Hematopoietic multipotent progenitor cell treated with erythropoietin and hydrocortisone succinate and interleukin-3 and kit ligand, for 15 days (in vitro differentiated cells): Measurements from ENCODE around the gene PPM1D.
"Not testable (repeated sequence)": the region's sequence is repeated elsewhere in the genome, so short reads cannot be mapped to it uniquely, and the experiment has no call there.

Experiments used
- DNase-seq: peaks from one replicate; pipeline ENCODE4 v3.0.0-alpha.2; 2015; ENCODE audit warnings: low spot score

Gene PPM1D

DNA sequence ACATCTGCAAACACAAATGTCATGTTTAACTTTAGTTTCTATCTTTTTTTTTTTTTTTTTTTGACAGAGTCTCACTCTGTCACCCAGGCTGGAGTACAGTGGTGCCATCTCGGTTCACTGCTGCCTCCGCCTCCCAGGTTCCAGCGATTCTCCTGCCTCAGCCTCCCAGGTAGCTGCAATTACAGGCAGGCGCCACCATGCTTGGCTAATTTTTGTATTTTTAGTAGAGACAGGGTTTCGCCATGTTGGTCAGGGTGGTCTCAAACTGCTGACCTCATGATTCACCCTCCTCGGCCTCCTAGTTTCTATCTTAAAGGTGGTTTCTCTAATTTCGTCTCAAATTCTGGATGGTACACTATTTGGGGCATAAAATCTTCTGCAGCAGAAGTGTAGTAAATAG, 5.8 kb upstream of the PPM1D start:
- DNase-seq: not testable (repeated sequence)

DNA sequence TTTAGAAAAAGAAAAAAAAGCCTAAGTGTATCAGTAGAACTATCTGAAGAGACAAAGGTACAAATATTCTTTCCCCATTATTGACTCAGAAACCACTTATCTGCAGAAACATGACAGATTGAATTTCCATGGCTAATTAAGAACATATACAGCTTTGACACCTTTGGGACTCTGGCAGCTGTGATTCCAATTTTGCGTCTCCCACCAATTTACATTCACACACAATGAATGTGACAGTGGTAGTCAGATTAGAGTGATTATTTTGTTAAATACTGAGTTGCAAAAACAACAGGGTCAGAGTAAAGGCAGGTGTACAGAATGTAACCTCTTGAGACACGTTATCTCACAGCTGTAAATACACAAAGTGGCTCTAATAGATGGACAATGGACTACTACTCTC, 5.3 kb upstream of the PPM1D start:
- no peak for DNase-seq

DNA sequence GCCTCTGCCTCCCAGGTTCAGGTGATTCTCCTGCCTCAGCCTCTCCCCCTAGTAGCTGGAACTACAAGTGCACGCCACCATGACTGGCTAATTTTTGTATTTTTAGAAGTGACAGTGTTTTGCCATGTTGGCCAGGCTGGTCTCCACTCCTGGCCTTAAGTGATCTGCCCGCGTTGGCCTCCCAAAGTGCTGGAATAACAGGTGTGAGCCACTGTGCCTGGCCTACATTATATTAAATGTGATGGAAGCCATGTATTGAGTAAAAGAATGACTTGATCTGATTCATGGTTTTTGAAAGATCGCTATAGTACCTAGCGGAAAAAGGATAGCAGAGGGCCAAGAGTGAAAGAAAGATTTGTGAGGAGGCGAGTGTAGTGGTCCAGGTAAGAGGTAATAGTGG, 2.7 kb upstream of the PPM1D start:
- no peak for DNase-seq

DNA sequence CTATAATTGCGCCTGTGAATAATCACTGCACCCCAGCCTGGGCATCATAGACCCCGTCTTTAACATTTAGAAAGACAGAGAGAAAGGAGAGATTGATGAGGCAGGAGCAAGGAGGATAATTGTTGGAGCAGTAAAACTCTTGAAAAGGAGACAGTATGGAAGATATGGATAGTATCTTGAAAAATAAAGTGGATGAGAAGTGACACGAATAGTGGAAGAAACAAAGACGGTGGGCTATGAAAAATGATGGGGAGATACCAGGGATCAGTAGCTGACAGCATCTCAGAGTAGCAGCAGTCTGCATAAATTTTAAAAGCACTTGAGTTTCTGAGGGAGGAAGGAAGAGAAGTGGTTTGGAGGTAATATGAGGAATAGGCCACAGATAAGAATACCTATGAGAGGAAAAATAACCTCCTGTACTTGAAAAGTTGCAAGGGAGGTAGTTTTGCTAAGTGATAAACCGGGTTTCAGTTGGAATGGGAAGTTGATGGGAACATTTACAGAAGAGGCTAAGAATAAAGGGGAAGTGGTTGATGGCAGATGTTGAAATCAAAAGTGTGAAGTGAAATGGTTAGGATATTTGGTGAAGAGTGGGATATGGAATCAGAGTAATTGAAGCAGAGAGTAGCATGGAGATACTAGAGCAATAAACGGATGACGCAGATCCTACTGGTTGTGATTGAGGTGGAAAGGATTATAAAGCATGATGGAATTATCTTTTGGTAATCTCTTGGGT, 1.8 kb upstream of the PPM1D start:
- no peak for DNase-seq

GRCh38 chr17:60599220-60599619, 773 bp upstream of the PPM1D start:
- DNase-seq: no peak

- DNase-seq: peak; percentile 83
These were observed 775 bp downstream of the PPM1D start for GRCh38 chr17:60600490-60601446.

GRCh38 chr17:60601447-60602384, 1.7 kb downstream of the PPM1D start:
- peak; percentile 88 for DNase-seq

DNA sequence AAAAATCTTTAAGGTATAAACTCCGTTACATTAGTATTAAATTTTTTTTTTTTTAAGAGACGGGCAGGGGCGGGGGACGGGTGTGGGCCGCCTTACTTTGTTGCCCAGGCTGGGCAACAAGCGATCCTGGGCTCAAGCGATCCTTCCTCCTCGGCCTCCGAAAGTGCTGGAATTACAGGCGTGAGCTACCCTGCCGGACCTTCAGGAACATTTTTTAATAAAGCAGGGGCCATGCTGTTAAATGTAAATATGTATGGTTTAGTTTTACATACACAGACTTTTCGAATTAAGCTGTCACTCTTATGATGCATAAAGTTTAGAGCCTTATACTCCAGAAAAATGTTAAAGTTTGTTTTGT, 2.4 kb downstream of the PPM1D start:
- DNase-seq: no peak

GRCh38 chr17:60602871-60603270, 2.9 kb downstream of the PPM1D start:
- no peak for DNase-seq

DNA sequence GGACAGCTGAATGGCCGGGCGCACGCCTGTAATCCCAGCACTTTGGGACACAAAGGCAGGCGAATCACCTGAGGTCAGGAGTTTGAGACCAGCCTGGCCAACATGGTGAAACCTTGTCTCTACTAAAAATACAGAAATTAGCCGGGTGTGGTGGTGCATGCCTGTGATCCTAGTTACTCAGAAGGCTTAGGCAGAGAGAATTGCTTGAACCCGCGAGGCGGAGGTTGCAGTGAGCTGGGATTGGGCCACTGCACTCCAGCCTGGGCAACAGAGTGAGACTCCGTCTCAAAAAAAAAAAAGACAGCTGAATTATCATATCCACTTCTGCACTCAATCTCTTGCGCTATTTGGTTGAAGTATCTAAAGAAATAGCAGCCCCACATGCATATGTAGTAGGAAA, 3.5 kb downstream of the PPM1D start:
- DNase-seq: not testable (repeated sequence)

- no peak for DNase-seq
These were observed 4.8 kb downstream of the PPM1D start for GRCh38 chr17:60604686-60605334.

DNA sequence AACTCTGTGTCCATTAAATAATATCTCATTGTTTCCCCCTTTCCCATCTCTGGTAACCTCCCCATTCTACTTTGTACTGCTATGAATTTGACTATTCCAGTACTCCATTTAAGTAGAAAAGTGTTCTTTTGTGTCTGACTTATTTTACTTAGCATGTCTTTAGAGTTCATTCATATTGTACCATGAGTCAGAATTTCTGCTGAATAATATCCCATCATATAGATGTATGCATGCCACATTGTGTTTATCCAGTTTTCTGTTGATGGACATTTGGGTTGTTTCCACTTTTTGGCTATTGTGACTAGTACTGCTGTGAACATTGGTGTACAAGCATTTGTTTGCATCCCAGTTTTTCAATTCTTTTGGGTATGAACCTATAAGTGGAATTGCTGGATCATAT, 6.0 kb downstream of the PPM1D start:
- no peak for DNase-seq

DNA sequence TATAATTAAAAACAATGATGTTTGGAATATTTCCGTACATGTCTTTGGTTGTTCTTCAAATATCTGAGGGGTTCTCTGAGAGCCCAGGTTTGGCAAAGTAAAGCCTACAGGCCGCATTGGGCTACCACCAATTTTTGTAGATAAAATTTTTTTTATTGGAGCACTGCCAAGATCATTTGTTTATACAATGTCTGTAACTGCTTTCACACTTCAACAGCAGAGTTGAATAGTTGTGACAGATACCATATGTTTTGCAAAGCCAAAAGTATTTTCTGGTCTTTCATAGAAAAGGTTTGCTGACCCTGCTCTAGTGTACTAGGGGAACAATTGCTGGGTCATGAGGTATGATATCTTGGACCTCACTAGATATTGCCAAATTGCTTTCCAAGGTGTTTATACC, 10.5 kb downstream of the PPM1D start:
- DNase-seq: peak; percentile 60

- not testable (repeated sequence) for DNase-seq
These were observed 11.3 kb downstream of the PPM1D start for GRCh38 chr17:60611321-60611720.

DNA sequence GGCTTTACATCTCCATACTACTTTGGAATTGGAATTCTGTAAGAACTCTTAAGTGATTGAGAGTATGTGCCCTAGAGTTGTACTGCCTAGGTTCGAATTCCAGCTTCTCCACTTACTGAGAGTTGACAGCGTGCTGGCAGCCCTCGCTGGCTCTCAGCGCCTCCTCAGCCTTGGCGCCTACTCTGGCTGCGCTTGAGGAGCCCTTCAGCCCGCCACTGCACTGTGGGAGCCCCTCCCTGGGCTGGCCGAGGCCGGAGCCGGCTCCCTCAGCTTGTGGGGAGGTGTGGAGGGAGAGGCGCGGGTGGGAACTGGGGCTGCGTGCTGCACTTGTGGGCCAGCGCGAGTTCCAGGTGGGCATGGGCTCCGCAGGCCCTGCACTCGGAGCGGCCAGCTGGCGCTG, 13.3 kb downstream of the PPM1D start:
- no peak for DNase-seq

DNA sequence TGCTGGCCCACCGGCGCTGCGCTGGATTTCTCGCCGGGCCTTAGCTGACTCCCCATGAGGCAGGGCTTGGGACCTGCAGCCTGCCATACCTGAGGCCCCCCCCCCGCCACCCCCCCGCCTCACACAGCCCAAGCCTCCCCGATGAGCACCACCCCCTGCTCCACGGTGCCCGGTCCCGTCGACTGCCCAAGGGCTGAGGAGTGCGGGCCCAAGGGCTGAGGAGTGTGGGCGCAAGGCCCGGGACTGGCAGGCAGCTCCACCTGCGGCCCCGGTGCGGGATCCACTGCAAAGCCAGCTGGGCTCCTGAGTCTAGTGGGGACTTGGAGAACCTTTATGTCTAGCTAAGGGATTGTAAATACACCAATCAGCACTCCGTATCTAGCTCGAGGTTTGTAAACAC, 13.8 kb downstream of the PPM1D start:
- DNase-seq: not testable (repeated sequence)

GRCh38 chr17:60614247-60614646, 14.3 kb downstream of the PPM1D start:
- DNase-seq: not testable (repeated sequence)

- DNase-seq: no peak
These were observed 15.1 kb downstream of the PPM1D start for GRCh38 chr17:60615108-60615507.

- DNase-seq: no peak
These were observed 15.8 kb downstream of the PPM1D start for GRCh38 chr17:60615840-60616239.

- no peak for DNase-seq
These were observed 18.1 kb downstream of the PPM1D start for GRCh38 chr17:60618080-60618479.

DNA sequence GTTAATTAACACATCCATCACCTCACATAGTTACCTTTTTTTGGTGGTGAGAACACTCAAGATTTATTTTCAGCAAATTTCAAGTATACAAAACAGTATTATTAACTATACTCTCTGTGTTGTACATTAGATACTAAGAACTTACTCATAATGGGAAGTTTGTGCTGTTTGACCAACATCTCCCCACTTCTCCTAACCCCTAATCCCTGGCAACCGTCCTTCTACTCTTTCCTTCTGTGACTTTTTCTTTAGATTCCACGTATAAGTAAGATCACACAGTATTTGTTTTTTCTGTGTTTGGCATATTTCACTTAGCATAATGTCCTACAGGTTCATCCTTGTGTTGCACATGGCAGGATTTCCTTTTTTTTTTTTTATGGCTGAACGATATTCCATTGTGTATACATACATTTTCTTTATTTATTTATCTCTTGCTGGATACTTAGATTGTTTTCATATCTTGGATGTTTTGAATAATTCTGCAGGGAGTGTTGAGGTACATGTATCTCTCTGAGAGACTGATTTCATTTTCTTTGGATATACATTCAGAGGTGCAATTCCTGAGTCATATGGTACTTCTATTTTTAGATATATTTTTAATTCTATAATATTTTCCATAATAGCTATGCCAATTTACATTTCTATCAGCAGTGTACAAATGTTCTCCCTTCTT, 19.0 kb downstream of the PPM1D start:
- no peak for DNase-seq
